Endodermal cell (in vitro differentiated cells): ENCODE results near the gene ABR. TPM values are rescaled to one million over a fixed set of nuclear protein-coding genes. Genes with fewer than 3 reads are reported as not detected.

Source experiments
- DNase-seq: peaks from one replicate; pipeline ENCODE4 v3.0.0-alpha.2; 2017
- H3K27ac ChIP-seq: 2 replicates; pipeline ENCODE4 v1.5.1; 2013; ENCODE audit warnings: mild to moderate bottlenecking, low read depth, low read length, moderate library complexity
- H3K27me3 ChIP-seq: 2 replicates; pipeline ENCODE4 v1.6.1; 2013; ENCODE audit warnings: mild to moderate bottlenecking, low read length, moderate library complexity; ENCODE audit not compliant: insufficient read depth, control insufficient read depth, poor library complexity, severe bottlenecking
- H3K36me3 ChIP-seq: 2 replicates; pipeline ENCODE4 v1.7.0; 2013; ENCODE audit warnings: mild to moderate bottlenecking, low read length, moderate library complexity; ENCODE audit not compliant: control insufficient read depth, insufficient read depth
- H3K4me1 ChIP-seq: one replicate; pipeline ENCODE4 v1.7.0; 2013; ENCODE audit warnings: low read length; ENCODE audit not compliant: control insufficient read depth, insufficient read depth
- H3K4me3 ChIP-seq: 2 replicates; pipeline ENCODE4 v1.5.1; 2013; ENCODE audit warnings: mild to moderate bottlenecking, low read length, moderate library complexity
- H3K9ac ChIP-seq: 2 replicates; pipeline ENCODE4 v1.6.1; 2013; ENCODE audit warnings: mild to moderate bottlenecking, low read length, moderate library complexity; ENCODE audit not compliant: poor library complexity, severe bottlenecking; ENCODE audit errors: extremely low read depth
- H3K9me3 ChIP-seq: 2 replicates; pipeline ENCODE4 v1.6.1; 2013; ENCODE audit warnings: mild to moderate bottlenecking, low read length, moderate library complexity; ENCODE audit not compliant: control insufficient read depth
- H3K27ac Mint-ChIP-seq: 2 replicates; pipeline ENCODE4 v1.8.0; 2020; ENCODE audit warnings: mixed read lengths
- H3K27me3 Mint-ChIP-seq: 2 replicates; pipeline ENCODE4 v1.8.0; 2021; ENCODE audit warnings: mild to moderate bottlenecking, mixed read lengths; ENCODE audit not compliant: insufficient read depth
- H3K36me3 Mint-ChIP-seq: 2 replicates; pipeline ENCODE4 v1.8.0; 2020; ENCODE audit warnings: low read depth, mixed read lengths
- H3K4me1 Mint-ChIP-seq: 2 replicates; pipeline ENCODE4 v1.8.0; 2020; ENCODE audit warnings: mixed read lengths
- H3K4me3 Mint-ChIP-seq: 2 replicates; pipeline ENCODE4 v1.8.0; 2020; ENCODE audit warnings: mild to moderate bottlenecking, moderate library complexity, mixed read lengths
- H3K9me3 Mint-ChIP-seq: 2 replicates; pipeline ENCODE4 v1.8.0; 2020; ENCODE audit warnings: mild to moderate bottlenecking, mixed read lengths
- WGBS, 2 experiments: methylation state at CpG; one replicate each; pipeline versions ENCODE4 v1.1.5 to v1.1.7; 2013; ENCODE audit warnings: missing lambda C conversion rate in 2 of 2, mixed read lengths in 1 of 2; ENCODE audit not compliant: insufficient coverage in 1 of 2, insufficient read length in 1 of 2; 5-methylcytosine and 5-hydroxymethylcytosine counted together
- total RNA-seq, 2 donors: library from RNA; stranded (reverse); fragmentation: NEBNext Ultra II Directional in 1 of 2; extraction: Animal tissue kit (Norgen Biotek cat#: 25700) in 1 of 2; gene quantifications; 2 replicates in 1 of 2; 3 replicates in 1 of 2; pipeline ENCODE4 v1.2.1, GENCODE V29; 2021
- TF ChIP-seq, protein P1 (sequence below): fragments of 200-600 bp; sonication (generic); conservative IDR thresholded peaks from 2 replicates; pipeline ENCODE4 v1.5.0; 2021; ENCODE audit warnings: antibody characterized with exemption, mild to moderate bottlenecking

ABR gene
- total RNA-seq, 2 donors from 2014 or later: 51.1 to 58.7 TPM

- Mint-ChIP-seq H3K4me3 (no peak overlapping the region), H3K36me3 (peaks cover 4% of the 10 kb centered on the region), H3K4me1 (no peaks in the 10 kb centered on the region), H3K27me3 (no peaks in the 10 kb centered on the region), H3K27ac (no peak overlapping the region), H3K9me3 (no peaks in the 10 kb centered on the region)
- Histone ChIP-seq H3K27ac (no peak overlapping the region), H3K4me3 (no peak overlapping the region), H3K9me3 (no peaks in the 10 kb centered on the region), H3K36me3 (no peaks in the 10 kb centered on the region), H3K4me1 (no peaks in the 10 kb centered on the region), H3K27me3 (no peaks in the 10 kb centered on the region), H3K9ac (no peak overlapping the region)
- DNase-seq: no peak
- 86 to 96% methylated on average over 9 to 11 of the region's 11 CpGs for WGBS, 2 experiments
- TF ChIP-seq, protein P1, sequence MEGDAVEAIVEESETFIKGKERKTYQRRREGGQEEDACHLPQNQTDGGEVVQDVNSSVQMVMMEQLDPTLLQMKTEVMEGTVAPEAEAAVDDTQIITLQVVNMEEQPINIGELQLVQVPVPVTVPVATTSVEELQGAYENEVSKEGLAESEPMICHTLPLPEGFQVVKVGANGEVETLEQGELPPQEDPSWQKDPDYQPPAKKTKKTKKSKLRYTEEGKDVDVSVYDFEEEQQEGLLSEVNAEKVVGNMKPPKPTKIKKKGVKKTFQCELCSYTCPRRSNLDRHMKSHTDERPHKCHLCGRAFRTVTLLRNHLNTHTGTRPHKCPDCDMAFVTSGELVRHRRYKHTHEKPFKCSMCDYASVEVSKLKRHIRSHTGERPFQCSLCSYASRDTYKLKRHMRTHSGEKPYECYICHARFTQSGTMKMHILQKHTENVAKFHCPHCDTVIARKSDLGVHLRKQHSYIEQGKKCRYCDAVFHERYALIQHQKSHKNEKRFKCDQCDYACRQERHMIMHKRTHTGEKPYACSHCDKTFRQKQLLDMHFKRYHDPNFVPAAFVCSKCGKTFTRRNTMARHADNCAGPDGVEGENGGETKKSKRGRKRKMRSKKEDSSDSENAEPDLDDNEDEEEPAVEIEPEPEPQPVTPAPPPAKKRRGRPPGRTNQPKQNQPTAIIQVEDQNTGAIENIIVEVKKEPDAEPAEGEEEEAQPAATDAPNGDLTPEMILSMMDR: no peak
Measured at GRCh38 chr17:1166276-1166675, 13.5 kb downstream of the ABR start.

DNA sequence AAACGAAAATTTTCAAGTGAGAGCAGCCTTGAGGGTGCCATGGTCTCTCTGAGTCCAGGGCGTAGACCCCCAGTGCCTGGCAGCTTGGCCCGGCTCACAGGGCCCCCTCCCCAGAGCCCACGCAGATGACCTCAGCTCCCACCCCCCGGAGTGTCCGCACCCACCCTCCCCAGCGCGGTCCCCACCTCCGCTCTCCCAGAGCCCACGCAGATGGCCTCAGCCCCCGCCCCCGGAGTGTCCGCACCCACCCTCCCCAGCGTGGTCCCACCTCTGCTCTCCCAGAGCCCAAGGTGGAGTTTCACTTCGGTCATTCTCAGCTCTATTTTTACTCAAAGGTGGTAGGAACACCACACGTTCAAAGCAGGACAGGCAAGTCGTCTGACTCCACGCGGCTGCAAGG lies 13.9 kb downstream of the ABR start:
- TF ChIP-seq, protein P1: no peak
- Histone ChIP-seq H3K4me3 (no peak overlapping the region), H3K36me3 (no peaks in the 10 kb centered on the region), H3K27ac (no peak overlapping the region), H3K4me1 (no peaks in the 10 kb centered on the region), H3K9ac (no peak overlapping the region), H3K27me3 (no peaks in the 10 kb centered on the region), H3K9me3 (no peaks in the 10 kb centered on the region)
- Mint-ChIP-seq H3K4me1 (no peaks in the 10 kb centered on the region), H3K27ac (no peak overlapping the region), H3K9me3 (no peaks in the 10 kb centered on the region), H3K4me3 (no peak overlapping the region), H3K27me3 (no peaks in the 10 kb centered on the region), H3K36me3 (peaks cover 4% of the 10 kb centered on the region)
- 91 to 96% methylated on average over 7 to 19 of the region's 19 CpGs for WGBS, 2 experiments
- no peak for DNase-seq

- Histone ChIP-seq H3K36me3 (no peaks in the 10 kb centered on the region), H3K9ac (no peak overlapping the region), H3K4me1 (no peaks in the 10 kb centered on the region), H3K9me3 (no peaks in the 10 kb centered on the region), H3K4me3 (no peak overlapping the region), H3K27ac (no peak overlapping the region), H3K27me3 (no peaks in the 10 kb centered on the region)
- Mint-ChIP-seq H3K9me3 (no peaks in the 10 kb centered on the region), H3K27me3 (no peaks in the 10 kb centered on the region), H3K27ac (no peak overlapping the region), H3K4me3 (no peak overlapping the region), H3K36me3 (peaks cover 4% of the 10 kb centered on the region), H3K4me1 (no peaks in the 10 kb centered on the region)
- no peak for DNase-seq
- TF ChIP-seq, protein P1: no peak
- 83 to 90% methylated on average over 9 to 12 of the region's 12 CpGs for WGBS, 2 experiments
Measured at GRCh38 chr17:1164935-1165556, 14.7 kb downstream of the ABR start.
